ENCODE results near the gene ARHGEF12.
"Not testable (repeated sequence)": the region's sequence is repeated elsewhere in the genome, so short reads cannot be mapped to it uniquely, and the experiment has no call there.

Gene ARHGEF12

DNA sequence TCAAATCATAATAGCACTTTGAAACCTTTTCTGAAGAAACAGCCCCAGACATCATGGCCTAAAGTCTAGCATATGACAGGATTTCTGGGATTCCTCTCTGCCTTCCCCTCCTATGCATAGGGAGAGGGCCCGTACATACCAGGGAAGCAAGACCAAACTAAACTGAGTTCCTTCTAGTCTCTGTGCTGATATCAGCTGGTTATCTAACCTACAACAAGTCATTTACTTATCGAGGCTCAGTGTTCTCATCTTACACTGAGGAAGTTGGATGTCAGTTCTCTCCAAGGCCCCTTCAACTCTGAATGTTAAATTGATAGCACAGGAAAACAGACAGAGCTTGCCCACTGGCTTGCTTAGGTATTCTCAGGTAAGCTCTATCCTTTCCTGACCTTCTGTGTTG, 158.4 kb downstream of the ARHGEF12 start:
- DNase-seq (ENCODE audit: low spot score): no peak

DNA sequence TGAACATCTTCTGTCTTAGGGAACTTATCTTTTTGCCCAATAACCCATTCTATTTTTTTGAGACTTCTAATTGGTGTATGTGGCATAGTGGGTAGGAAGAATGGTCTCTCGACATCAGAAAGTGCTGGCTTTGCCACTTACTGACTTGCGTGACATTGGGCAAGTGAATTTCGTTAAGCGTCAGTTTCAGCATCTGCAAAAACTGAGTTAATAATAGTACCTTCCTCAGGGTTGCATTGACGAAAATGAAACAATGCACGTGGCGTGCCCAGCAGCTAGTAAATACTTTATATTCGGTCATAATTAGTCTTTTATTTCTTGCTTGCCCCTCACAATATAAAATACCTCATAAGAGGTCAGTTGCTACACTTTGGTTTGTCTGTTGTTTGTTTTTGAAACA, 162.9 kb downstream of the ARHGEF12 start:
- DNase-seq (ENCODE audit: low spot score): no peak

DNA sequence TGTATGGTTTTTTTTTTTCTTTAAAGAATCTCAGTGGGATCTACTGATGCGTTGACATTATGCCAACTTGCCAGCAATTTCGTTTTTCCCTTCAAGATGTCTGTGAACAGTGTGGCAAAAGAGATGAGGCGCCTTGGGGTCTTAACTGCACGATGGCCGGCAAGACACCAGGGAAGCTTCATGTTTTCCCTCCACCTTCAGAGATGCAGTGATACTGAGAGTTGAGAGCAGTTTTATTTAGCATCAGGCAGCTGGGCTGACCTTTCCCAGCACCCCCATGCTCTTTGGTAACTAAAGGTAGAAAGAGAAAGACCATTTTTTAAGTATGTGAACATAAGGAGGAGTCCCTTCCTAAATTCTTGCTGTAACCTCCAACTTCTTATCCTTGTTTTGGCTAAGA, 163.6 kb downstream of the ARHGEF12 start:
- no peak for DNase-seq (ENCODE audit: low spot score)

DNA sequence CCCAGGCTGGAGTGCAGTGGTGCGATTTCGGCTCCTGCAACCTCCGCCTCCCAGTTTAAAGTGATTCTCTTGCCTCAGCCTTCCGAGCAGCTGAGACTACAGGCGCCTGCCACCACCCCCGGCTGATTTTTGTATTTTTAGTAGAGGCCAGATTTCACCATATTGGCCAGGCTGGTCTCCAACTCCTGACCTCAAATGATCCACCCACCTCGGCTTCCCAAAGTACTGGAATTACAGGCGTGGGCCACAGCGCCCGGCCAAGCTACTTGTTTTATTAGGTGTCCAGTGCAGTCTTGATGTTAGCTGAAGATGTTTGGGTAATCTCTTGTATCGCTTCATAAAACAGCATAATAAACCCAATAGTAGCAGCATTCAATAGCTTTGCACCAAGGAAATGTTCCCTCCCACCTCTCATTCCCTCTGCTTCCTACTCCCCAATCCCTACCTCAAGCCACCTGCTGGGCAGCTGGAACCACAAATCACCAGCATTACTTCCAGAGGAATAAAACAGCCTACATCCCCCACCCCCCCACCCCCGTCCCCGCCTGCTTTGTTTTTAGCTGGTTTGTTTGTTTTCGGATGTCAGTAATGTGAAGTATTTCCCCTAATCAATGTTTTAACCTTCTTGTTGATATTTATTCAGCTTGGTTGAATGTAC, 164.3 kb downstream of the ARHGEF12 start:
- no peak for DNase-seq (ENCODE audit: low spot score)

DNA sequence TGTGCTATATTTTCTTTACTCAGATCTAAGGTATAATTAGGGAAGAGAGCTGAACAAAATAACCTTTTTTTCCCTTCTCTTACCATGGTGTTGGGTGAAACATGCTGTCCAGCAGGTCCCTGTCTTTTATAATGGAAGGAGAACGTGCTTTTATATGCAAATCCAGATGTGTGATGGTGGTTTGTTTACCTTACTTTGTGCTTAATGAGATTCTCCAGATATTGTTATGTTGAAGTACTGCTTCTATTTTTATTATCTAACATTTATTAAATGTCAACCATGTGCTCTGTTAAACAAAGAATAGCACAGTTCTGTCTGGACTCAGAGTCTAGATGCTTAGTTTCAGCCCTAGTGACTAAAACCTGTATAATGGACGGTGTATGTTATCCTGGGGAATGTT, 165.2 kb downstream of the ARHGEF12 start:
- DNase-seq (ENCODE audit: low spot score): no peak

DNA sequence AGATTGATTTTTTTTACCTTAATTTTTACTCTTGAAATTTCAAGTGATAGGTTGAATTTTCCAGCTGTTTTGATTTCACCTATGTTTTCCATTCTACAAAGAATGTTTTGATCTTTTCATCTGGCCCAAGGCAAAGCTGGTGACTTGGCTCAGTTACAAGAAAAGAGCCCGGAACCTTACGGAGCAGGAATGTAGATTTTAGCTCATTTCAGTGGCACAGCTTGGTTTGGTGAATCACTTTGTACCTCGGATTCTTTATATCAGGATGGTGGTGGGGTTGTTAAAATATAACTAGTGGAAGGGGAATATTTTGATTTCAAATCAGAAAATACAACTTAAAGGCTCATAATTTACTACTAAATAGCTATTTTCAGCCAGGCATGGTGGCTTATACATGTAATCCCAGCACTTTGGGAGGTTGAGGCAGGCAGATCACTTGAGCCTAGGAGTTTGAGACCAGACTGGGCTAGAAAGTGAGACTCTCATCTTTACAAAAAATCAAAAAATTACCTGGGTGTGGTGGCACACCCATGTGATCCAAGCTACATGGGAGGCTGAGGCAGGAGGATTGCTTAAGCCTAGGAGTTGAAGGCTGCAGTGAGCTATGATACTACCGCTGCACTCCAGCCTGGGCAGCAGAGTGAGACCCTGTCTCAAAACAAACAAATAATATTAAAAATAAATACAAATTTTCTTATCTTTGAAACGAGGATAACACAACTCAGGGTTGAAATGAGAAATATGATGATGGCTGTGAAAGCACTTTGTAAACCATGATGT, 166.0 kb downstream of the ARHGEF12 start:
- peak; percentile 58 for DNase-seq (ENCODE audit: low spot score)

DNA sequence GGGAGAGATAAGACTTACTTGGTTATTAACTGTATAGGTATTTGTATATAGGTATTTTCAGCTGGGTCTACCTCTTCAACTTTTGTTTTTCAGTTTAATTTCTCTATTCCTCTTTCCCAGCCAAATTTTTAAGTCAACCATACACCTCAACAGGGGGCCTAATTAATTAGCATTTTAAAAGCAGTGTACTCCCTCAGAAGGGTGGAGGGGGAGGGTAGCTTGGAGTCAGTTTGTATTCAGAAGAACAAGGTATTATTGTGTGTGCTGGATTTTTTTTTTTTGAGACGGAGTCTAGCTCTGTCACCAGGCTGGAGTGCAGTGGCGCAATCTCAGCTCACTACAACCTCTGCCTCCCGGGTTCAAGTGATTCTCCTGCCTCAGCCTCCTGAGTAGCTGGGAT, 167.3 kb downstream of the ARHGEF12 start:
- DNase-seq (ENCODE audit: low spot score): not testable (repeated sequence)

DNA sequence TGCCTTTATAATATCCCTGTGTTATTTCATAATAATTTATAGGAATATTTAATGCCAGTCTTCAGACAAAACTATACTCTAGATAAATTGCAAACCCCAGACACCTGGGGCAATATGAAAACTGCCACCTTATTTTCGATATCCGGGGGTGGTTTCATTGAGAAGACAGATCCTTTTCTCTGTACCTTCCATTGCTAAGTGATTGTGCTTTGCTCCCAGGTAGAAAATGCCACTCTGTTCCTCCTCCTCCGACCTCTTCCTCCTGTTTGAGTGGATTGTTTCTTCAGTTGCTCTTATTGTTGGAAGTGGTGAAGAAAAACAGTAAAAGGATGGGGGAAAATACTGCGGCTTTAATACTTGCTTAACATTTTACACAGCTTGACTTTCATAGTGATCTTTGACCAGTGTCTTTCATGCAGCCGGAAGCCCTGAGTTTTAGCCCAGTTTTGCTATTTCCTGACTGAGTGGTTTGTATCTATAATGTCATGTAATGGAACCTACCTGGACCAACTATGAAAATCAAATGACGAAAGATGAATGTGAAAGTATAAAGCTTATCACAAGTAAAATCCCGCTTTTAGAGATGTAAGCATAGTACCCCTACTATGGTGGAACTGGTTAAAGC, 169.7 kb downstream of the ARHGEF12 start:
- no peak for DNase-seq (ENCODE audit: low spot score)

DNA sequence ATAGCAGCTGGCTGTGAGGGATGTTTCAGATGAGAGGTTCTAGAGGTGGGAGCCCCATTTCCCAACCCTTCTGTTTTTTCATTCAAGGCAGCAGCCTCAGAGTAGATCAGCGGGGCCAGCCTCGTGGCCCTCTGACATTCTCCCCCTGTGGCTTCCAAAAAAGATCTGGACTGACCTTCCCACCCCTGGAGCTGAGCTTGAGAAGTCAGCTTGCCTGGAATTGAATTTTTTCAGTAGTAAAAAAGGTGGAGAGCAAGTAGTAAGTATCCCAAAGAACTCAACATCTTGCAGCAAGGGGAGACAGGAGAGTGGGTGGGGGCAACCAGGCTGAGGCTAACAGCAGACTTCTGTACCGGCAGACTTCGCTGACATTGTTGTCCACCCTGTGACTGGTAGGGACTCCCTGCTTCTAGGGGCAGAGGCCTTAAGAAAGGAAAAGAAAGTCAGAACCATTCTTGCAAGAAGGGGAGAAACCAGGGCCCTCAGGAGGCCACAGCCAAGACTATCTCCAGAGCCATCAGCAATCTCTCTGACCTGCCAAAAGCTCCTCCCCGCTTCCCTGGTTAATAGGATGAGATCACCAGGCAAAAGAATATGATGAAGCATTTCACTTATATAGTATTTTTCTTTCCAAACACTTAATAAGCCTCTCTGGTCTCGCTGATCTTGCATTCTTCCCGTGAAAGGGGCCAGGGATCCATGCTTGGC, 173.3 kb downstream of the ARHGEF12 start:
- DNase-seq (ENCODE audit: low spot score): no peak

DNA sequence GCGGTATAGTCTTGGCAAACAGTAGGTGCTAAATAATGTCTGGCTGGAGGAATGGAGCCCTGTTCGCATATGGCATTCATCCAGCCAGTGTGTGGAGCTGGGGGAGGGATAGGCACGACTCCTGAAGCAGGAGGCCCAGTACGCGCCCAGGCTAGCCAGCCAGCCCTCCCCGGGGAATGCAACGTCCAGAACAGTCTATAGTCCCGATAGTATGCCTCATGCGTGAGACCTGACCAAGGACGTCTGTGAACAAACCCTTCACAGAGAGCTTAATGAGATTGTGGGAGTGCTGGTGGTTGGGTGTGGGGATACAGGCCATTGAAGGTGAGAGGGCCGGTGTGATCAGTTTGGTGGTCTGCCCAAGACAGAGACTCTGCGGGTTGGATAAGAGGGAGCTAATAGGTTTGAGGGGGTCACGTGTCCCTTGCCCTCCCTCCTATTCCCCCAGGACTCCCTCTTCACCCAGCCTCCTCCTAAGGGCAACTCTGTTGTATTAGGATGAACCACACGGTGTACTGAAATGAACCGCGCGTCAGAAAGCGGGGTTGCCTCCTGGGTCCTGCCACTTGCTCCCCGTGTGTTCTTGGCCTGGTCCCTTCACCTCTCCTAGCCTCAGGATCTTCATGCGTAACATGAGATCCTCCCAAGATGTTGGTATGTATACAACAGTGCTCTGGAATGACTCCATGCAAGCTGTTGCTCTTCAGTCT, 174.3 kb downstream of the ARHGEF12 start:
- DNase-seq (ENCODE audit: low spot score): no peak

DNA sequence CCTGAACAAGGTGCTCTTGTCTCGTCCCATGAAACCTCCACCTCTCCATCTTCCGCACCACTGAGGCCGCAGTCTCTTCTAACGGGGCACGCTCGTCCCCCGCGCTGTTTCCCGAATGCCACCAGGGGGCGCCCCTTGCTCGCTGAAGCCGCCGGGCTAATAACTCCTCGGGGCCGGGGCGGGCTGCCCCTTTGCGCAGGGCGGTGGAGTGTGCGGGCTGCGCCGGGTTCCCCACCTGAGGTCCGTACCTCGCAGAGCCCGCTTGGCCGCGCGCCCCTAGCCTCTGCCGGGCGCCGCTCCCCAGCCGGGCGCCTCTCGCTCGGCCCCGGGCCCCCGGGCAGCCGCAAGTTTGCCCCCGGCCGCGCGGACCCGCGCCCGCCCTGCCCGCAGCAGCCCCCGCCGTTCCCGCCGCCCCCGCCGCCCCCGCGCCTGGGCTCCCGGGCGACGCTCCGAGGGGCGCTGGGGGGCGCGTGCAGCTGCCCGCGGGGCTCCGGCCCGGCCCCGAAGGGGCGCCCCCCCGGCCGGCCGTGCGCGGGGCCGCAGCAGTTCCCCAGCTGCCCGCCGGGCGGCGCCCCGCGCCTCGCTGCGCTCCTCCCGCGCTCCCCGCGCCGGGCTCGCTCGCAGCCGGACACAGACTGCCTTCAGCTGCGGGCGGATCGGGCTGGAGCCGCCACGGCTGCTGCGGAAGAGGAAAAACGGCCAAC, 175.1 kb downstream of the ARHGEF12 start, which contains the start of gene GRIK4:
Gene GRIK4 (plus strand): TSS at position 633 of the 704 bp plus-strand sequence. CDS start 148,571 bp downstream, outside the sequence.
- peak; percentile 71 for DNase-seq (ENCODE audit: low spot score)

DNA sequence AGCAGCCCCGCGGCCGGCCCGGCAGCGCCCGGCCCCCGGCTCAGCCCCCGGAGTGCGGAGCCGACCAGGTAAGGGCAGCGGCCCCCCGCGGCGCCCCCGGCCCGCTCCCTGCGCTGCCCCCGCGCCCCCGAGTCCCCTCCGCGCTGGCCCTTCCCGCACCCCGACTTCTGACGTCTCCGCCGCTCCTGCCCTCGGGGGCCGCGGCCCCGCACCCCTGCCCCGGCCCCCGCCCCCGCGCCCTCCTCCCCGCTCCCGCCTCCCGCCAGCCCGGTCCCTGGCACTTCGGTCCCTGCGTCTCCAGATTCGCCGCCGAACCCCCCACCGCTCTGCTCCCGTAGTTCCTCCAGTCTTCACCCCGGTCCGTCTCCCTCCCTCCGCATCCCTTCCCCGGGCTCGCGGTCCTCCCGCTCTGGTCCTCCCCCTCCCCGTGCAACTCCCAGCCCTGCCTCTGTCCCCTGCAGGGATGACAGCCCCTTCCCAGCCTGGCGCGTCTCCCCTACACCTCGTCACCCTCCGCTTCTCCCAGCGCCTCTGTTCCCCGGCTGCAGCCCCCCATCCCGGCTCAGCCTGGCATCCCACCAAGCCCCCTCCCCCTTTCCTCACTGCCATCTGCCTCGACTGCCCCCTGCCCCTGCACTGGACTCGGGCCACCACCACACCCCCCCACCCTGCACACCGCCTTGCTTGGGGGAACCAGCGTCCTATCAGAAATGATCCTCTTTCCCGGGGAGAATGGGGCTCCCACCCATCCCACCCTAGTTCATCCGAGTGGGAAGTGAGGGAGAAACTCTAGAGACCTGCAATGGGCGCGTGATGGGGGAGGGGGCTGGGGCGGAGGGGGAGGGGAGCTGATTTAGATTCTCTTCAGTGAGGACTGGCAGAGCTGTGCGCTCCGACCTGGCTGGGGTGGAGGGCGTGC, 175.9 kb downstream of the ARHGEF12 start:
- no peak for DNase-seq (ENCODE audit: low spot score)

DNA sequence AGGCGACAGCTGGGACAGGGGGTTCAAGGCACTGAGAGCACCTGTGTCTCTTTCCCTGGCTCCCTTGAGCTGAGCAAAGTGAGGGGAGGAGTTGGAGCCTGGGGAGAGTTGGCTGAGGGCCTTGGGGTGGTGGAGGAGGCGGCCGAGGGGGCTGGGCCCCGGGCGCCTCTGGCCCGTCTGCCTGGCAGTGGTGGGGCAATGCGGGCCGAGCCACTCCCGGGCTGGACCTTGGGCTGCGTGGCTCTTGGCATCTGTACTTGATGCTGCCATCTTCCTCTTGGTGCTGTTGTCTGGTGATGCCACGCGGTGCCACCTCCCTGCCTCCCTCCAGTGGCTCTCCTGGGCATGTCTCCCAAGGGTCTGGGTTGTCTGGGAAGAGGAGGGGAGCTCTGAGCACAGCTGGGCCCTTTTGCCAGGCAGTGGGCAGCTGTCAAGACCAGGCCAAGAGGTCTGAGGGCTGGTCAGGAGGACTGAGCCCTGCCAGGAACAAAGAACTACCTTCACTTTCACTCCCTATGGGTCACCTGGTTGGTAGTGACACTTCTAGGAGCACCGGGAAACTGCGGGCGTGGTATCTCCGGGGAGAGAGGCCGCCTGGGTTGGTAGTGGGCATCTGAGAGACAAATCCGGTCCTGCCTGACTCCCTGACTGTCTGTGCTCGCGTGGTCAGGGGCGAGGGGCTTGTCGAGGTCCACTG, 176.7 kb downstream of the ARHGEF12 start:
- no peak for DNase-seq (ENCODE audit: low spot score)

DNA sequence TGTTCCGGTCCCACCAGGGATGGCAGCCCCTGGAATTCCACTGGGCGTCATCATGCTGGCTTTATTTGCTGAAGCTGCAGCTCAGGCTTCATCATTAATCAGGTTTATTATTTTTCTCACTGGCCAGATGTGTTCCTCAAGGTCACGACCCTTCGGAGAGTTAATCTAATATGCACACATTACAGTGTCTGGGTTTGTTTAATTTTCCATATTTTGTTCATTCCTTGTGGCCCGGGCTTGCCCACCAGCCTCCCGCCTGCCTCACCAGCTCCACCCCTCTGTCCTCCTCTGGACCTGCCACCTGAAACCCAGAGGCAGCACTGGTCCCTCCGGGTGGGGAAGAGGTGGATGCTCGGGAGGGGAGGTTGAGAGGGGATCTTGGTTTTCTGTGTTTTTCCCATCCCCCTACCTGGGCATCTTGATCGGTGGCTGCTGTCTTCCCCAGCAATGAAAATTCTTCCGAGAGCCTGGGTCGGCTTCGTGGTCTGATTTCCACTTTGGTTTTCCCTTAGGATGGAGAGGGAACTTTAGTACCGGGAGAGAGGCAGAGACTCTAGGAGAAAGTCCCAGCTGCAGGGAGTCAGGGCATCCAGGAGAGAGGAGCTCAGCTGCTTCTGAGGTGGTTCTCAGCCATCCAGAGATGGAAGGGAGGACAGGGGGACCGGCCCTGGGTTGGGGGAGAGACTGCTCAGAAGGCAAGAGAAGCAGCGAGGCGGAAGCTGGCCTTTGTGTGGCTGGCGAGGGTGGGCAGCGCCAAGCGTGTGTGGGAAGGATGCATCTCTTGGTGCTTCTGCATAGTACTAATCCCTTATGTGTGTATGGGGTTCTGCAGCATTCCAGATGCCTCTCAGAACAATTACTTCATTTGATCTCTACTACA, 177.5 kb downstream of the ARHGEF12 start:
- DNase-seq (ENCODE audit: low spot score): no peak

DNA sequence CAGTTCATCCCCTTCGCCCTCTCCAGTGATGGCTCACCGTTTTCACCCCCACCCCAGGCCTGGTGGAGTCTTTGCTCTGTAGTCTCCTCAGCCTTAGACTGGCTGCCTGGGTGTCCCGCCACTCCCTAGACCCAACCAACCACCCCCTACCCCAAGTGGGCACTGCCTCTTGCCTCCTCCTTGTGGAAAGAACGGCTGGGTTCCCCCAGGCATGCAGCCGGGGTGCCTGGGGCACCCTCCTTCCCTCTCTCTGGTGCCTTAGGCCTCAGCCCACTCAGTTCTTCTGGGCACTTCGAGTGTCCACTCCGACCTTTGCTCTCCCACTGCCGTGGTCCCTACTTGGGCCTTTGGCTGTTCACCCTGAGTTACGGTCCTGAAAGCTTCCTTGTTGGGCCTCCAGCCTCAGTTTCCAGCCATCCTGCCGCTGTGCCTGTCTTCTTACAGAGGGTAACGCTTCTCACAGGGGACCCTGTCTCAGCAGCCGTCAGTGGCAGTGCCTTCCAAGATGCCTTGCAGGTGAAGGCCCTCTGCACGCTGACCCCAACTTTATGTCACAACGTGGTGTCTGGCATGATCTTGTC, 178.4 kb downstream of the ARHGEF12 start:
- DNase-seq (ENCODE audit: low spot score): no peak

DNA sequence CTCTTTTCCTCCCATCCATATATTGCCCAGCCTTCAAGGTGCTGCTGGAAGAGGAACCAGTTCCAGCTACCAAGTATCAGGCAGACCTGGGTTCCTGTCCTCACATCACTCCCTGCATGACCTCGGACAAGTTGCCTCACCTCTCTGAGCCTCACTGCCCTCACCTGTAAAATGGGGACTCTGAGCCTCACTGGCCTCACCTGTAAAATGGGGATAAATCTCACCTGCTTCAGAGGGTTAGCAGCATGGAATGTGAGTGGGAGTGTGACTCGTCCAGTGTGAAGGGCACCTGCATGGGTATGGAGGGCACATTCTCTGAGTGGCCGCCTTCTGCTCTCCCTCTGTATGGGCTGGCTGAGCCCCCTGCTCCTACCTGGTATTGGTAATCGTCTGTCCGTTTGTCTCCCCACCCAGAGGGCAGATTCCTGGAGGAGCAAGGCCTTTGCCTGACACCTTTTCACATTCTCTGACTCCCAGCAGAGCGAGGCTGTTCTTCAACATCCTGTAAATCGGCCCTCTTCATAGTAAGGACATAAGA, 179.0 kb downstream of the ARHGEF12 start:
- no peak for DNase-seq (ENCODE audit: low spot score)

DNA sequence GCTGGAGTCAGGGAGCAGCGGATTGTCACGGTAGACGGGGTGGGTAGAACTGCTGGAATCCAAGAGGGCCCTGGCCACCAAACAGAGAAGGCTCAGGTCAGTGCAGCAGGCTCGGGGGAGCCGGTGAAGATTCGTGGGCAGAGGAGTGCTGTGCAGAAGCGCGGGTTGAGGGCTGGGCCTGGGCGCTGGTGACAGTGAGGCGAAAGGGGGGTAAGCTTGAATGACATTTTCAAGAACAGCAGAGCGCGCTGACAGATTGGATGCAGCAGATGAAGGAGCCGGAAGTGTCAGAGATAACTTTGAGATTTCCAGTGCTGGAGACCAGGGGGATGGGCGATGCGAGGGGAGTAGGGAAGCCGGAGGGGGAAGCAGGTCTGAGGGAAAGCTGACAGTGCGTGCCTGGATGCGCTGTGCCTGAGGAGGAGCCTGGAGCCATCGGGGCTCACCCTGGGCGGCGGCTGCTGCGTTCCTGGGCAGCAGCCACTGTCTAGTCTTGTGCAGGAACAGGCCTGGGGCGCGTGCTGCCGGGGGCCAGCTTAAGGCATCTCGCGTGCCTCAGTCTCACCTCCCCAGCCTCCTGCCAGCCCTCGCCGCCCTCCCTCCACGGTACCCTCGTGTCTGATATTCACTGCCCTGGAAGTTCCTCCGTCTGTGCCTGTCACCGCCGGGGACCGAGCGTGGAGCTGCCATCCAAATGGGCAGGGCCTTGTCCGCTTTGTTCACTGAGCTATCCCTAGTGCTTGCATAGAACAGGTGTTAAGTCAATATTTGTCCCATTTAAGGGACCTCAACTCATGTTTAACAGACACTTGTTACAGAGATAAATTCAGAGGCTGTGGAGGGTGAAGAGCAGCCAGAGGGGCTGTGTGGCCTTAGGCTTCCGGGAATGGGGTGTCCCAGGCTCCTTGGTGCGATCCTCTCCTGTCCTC, 180.5 kb downstream of the ARHGEF12 start:
- no peak for DNase-seq (ENCODE audit: low spot score)
